ENCODE measurements around the gene UBE2J2.

Gene UBE2J2

DNA sequence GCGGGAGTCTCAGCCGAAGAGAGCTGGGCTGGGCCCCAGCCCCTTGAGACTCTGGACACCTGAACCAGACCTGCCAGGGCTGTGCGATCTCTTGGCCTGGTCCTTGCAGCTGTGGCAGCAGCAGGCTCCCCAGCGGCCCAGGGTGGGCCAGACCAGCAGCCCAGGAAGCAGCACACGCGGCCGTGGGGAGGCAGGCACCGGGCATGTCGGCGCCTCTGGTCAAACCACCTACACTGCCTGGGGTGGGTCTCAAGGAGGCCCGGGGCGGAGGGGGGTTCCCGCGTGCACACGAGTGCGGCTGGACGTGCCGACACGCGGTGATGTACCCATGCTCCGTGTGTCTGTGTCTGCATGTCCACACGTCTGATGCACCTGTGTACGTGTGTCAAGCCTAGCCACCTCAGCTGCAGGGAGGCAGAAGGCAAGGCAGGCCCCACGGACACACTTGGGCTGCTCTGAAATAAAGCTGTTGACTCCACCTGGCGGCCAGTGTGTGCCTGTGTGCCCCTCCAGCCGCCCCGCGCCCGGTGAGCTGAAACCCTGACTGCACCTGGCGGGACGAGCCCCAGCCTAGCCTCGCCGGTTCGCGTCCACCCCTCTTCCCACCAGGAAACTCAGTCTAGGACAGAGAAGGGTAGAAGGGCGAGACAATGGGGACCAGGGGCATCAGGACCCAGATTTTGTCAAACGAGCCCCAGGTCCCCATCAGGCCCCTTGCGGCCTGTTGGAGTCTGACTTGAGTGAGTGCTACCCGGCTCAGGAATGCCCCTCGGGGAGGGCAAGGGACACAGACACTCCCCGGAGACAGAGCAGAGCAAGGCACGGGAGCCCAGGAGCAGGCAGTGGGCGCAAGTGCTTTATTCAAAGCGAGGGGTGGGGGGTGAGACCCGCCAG, 18.1 kb upstream of the UBE2J2 start:
- Histone ChIP-seq H3K36me3 (ENCODE audit: control insufficient read depth, insufficient read depth, low read length) (peaks cover 8% of the 10 kb centered on the region), H3K4me3 (ENCODE audit: low read depth, low read length) (no peak overlapping the region), H3K27me3 (ENCODE audit: control insufficient read depth, insufficient read depth, low read length) (no peaks in the 10 kb centered on the region), H3K9ac (ENCODE audit: low read depth, low read length) (no peak overlapping the region), H3K4me1 (ENCODE audit: control insufficient read depth, insufficient read depth, low read length) (no peaks in the 10 kb centered on the region), H3K9me3 (ENCODE audit: control insufficient read depth, insufficient read depth, low read length) (no peaks in the 10 kb centered on the region)

DNA sequence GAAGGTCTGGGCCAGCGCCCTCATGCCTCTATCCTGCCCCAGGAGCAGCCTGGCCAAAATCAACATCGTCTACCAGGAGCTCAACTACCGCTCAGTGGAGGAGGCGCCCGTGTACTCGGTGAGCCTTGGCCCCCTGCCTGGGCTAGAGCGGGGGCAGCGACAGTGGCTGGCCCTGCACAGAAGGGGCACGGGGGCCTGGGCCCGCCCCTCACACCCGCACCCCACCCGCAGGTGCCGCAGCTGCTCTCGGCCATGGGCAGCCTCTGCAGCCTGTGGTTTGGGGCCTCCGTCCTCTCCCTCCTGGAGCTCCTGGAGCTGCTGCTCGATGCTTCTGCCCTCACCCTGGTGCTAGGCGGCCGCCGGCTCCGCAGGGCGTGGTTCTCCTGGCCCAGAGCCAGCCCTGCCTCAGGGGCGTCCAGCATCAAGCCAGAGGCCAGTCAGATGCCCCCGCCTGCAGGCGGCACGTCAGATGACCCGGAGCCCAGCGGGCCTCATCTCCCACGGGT, 17.4 kb upstream of the UBE2J2 start:
- H3K27me3 ChIP-seq (ENCODE audit: control insufficient read depth, insufficient read depth, low read length): no peaks in the 10 kb centered on the region
- no peaks in the 10 kb centered on the region for H3K9me3 ChIP-seq (ENCODE audit: control insufficient read depth, insufficient read depth, low read length)
- no peak overlapping the region for H3K9ac ChIP-seq (ENCODE audit: low read depth, low read length)
- no peak overlapping the region for H3K4me3 ChIP-seq (ENCODE audit: low read depth, low read length)
- H3K4me1 ChIP-seq (ENCODE audit: control insufficient read depth, insufficient read depth, low read length): no peaks in the 10 kb centered on the region
- peaks cover 6% of the 10 kb centered on the region for H3K36me3 ChIP-seq (ENCODE audit: control insufficient read depth, insufficient read depth, low read length)

DNA sequence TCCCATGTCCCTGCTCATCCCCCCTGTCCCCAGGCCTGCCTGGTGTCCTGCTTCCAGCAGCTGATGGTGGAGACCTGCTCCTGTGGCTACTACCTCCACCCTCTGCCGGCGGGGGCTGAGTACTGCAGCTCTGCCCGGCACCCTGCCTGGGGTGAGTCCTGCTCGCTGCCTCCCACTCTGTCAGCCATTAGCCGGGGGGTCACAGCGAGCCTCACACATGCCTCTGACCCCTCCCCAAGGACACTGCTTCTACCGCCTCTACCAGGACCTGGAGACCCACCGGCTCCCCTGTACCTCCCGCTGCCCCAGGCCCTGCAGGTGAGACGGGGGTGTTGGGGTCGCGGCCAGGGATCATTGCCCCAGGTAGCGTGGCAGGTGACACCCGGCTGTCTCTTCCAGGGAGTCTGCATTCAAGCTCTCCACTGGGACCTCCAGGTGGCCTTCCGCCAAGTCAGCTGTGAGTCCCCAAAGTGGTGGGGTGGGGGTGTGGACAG, 16.6 kb upstream of the UBE2J2 start:
- Histone ChIP-seq H3K4me1 (ENCODE audit: control insufficient read depth, insufficient read depth, low read length) (no peaks in the 10 kb centered on the region), H3K9ac (ENCODE audit: low read depth, low read length) (no peak overlapping the region), H3K4me3 (ENCODE audit: low read depth, low read length) (no peak overlapping the region), H3K36me3 (ENCODE audit: control insufficient read depth, insufficient read depth, low read length) (no peaks in the 10 kb centered on the region), H3K9me3 (ENCODE audit: control insufficient read depth, insufficient read depth, low read length) (no peaks in the 10 kb centered on the region), H3K27me3 (ENCODE audit: control insufficient read depth, insufficient read depth, low read length) (no peaks in the 10 kb centered on the region)

DNA sequence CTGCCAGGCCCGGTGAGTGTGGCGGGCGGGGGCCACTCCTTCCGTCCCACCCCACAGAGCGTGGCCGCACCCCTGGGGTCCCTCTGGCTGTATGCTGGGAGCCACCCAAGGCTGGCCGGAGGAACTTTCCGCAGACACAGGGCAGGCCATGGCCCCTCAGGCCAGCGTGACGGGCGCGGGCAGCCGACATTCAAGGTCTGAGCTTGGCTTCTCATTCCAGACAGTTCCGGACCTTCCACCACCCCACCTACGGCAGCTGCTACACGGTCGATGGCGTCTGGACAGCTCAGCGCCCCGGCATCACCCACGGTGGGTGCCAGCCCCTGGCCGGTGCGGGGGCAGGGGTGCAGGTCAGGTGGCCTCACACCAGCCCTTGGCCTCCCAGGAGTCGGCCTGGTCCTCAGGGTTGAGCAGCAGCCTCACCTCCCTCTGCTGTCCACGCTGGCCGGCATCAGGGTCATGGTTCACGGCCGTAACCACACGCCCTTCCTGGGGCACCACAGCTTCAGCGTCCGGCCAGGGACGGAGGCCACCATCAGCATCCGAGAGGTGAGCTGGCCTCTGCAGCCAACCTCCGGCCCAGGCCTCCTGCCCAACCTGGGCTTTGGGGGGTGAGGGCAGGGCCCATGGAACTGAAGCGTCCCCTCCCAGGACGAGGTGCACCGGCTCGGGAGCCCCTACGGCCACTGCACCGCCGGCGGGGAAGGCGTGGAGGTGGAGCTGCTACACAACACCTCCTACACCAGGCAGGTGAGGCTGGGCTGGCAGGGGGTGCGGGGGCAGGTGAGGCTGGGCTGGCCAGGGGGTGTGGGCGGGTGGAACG, 13.8 kb upstream of the UBE2J2 start:
- no peak overlapping the region for H3K9ac ChIP-seq (ENCODE audit: low read depth, low read length)
- no peaks in the 10 kb centered on the region for H3K27me3 ChIP-seq (ENCODE audit: control insufficient read depth, insufficient read depth, low read length)
- no peak overlapping the region for H3K4me3 ChIP-seq (ENCODE audit: low read depth, low read length)
- no peaks in the 10 kb centered on the region for H3K36me3 ChIP-seq (ENCODE audit: control insufficient read depth, insufficient read depth, low read length)
- H3K9me3 ChIP-seq (ENCODE audit: control insufficient read depth, insufficient read depth, low read length): no peaks in the 10 kb centered on the region
- H3K4me1 ChIP-seq (ENCODE audit: control insufficient read depth, insufficient read depth, low read length): no peaks in the 10 kb centered on the region

DNA sequence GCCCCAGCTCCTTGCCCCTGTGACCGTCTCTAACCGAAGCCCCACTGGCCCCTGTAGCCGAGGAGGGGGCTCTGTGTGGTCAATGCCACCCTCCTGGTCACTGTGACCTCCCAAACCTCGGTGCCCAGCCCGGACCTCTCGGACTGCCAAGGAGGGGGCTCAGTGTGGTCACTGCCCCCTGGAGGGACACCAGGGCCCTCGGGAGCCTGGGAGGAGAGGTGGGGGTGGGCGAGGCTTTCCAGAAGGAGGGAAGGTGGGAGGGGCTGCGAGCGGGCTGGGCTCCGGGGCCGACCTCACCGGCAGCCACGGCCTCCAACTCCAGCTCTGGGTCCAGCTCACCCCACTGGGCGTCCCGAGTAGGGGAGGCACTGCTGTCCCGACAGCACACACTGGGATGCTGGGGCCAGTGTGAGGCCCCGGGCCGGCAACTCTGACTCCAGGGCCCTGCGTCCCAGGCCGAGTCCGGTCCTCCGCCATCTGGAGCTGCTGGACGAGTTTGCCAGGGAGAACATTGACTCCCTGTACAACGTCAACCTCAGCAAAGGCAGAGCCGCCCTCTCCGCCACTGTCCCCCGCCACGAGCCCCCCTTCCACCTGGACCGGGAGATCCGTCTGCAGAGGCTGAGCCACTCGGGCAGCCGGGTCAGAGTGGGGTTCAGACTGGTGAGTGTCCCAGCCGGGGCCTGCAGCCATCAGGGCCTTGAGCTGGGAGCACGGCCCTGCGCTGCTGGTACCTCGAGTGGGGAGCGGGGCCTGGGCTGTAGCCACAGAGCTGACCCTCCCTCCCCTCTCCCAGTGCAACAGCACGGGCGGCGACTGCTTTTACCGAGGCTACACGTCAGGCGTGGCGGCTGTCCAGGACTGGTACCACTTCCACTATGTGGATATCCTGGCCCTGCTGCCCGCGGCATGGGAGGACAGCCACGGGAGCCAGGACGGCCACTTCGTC, 12.9 kb upstream of the UBE2J2 start:
- Histone ChIP-seq H3K4me1 (ENCODE audit: control insufficient read depth, insufficient read depth, low read length) (no peaks in the 10 kb centered on the region), H3K4me3 (ENCODE audit: low read depth, low read length) (no peak overlapping the region), H3K36me3 (ENCODE audit: control insufficient read depth, insufficient read depth, low read length) (no peaks in the 10 kb centered on the region), H3K9me3 (ENCODE audit: control insufficient read depth, insufficient read depth, low read length) (no peaks in the 10 kb centered on the region), H3K27me3 (ENCODE audit: control insufficient read depth, insufficient read depth, low read length) (no peaks in the 10 kb centered on the region), H3K9ac (ENCODE audit: low read depth, low read length) (no peak overlapping the region)

DNA sequence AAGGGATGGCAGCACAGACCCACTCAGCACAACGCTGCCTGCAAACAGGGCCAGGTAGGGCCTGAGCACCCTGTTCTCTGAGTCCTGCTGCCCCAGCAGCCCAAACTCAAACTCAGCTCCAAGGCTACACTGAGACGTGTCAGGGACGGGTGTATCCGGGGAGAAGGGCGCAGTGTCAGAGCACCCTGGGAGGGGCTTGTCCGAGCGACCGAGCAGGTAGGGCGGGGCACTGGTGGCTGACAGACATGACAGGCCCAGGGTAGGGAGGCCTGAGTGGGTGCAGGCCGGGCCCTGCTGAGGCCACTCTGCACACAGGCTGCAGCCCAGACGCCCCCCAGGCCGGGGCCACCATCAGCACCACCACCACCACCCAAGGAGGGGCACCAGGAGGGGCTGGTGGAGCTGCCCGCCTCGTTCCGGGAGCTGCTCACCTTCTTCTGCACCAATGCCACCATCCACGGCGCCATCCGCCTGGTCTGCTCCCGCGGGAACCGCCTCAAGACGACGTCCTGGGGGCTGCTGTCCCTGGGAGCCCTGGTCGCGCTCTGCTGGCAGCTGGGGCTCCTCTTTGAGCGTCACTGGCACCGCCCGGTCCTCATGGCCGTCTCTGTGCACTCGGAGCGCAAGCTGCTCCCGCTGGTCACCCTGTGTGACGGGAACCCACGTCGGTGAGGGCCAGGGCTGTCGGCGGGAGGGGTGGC, 12.1 kb upstream of the UBE2J2 start:
- no peaks in the 10 kb centered on the region for H3K36me3 ChIP-seq (ENCODE audit: control insufficient read depth, insufficient read depth, low read length)
- H3K4me3 ChIP-seq (ENCODE audit: low read depth, low read length): no peak overlapping the region
- no peaks in the 10 kb centered on the region for H3K4me1 ChIP-seq (ENCODE audit: control insufficient read depth, insufficient read depth, low read length)
- H3K9ac ChIP-seq (ENCODE audit: low read depth, low read length): no peak overlapping the region
- no peaks in the 10 kb centered on the region for H3K9me3 ChIP-seq (ENCODE audit: control insufficient read depth, insufficient read depth, low read length)
- no peaks in the 10 kb centered on the region for H3K27me3 ChIP-seq (ENCODE audit: control insufficient read depth, insufficient read depth, low read length)

DNA sequence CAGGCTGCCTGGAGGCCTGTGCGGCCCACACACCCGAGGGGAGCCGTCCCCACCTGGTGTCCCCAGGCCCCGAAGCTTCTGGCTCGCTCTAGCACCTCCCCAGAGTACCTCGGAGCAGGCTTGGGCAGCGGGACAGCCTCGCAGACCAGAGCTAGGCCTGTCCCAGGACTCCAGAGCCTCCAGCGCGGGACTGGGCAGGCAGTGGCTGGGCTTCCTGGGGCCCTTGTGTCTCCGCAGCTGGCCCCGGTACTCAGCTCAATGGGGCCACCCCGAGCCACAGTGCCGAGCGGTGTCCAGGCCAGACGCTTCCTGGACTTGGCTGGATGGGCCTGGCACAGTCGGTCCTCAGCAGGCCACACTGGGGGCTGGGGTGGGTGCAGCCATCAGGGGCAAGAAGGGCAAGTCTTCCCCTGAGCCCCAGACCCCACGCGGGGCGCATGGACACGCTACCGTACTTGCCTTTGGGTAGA, 11.5 kb upstream of the UBE2J2 start:
- H3K4me3 ChIP-seq (ENCODE audit: low read depth, low read length): no peak overlapping the region
- H3K9me3 ChIP-seq (ENCODE audit: control insufficient read depth, insufficient read depth, low read length): no peaks in the 10 kb centered on the region
- no peaks in the 10 kb centered on the region for H3K4me1 ChIP-seq (ENCODE audit: control insufficient read depth, insufficient read depth, low read length)
- H3K9ac ChIP-seq (ENCODE audit: low read depth, low read length): no peak overlapping the region
- no peaks in the 10 kb centered on the region for H3K27me3 ChIP-seq (ENCODE audit: control insufficient read depth, insufficient read depth, low read length)
- no peaks in the 10 kb centered on the region for H3K36me3 ChIP-seq (ENCODE audit: control insufficient read depth, insufficient read depth, low read length)

DNA sequence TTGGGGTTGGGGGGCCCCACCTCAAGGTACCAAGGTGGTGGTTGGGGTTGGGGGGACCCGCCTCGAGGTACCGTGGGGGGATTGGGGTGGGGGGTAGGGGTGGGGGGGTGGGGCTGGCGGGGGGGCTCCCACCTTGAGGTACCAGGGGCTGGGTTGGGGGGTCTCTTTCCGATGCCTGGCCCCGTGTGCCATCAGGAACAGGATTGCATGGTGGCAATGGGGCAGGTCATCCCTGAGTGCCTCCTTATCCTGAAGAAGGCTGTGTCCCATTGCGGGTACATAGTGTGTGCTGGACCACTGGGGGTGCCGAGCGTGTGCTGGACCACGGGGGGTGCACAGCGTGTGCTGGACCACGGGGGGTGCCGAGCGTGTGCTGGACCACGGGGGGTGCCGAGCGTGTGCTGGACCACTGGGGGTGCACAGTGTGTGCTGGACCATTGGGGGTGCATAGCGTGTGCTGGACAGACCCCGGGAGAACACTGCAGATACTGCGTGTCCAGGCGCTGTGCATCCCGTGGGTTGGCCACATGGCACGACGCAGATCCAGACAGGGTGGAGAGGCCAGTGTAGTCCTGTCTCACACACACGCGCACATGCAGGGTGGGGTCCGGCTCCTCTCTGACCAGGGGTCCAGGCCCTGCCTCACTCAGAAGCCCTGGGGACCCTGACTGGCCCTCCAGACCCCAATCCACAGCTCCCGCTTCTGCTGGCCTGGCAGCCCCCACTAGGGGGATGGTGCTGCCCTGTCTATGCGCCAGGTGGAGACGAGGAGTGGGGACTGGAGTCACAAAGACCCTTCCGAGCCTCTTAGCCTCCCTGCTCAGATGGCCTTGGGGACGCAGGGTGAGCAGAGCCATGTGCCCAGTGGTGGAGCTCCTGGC, 10.8 kb upstream of the UBE2J2 start:
- Histone ChIP-seq H3K9me3 (ENCODE audit: control insufficient read depth, insufficient read depth, low read length) (no peaks in the 10 kb centered on the region), H3K4me1 (ENCODE audit: control insufficient read depth, insufficient read depth, low read length) (no peaks in the 10 kb centered on the region), H3K4me3 (ENCODE audit: low read depth, low read length) (no peak overlapping the region), H3K36me3 (ENCODE audit: control insufficient read depth, insufficient read depth, low read length) (no peaks in the 10 kb centered on the region), H3K9ac (ENCODE audit: low read depth, low read length) (no peak overlapping the region), H3K27me3 (ENCODE audit: control insufficient read depth, insufficient read depth, low read length) (no peaks in the 10 kb centered on the region)

DNA sequence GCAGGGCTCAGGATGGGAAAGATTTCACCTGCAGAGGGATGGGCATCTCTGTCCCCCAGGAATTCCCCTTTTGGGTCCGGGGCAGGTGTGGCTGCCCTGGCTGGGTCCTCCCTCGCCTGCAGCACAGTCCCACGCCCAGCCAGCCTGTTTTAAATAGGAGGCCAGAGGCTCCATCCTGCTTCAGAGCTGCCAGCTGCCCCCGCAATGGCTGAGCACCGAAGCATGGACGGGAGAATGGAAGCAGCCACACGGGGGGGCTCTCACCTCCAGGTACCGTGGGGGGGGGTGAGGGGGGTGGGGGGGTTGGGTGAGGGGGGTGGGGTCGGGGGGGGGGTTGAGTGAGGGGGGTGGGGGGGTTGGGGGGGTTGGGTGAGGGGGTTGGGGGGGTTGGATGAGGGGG, 10.2 kb upstream of the UBE2J2 start:
- no peak overlapping the region for H3K4me3 ChIP-seq (ENCODE audit: low read depth, low read length)
- no peaks in the 10 kb centered on the region for H3K4me1 ChIP-seq (ENCODE audit: control insufficient read depth, insufficient read depth, low read length)
- no peaks in the 10 kb centered on the region for H3K27me3 ChIP-seq (ENCODE audit: control insufficient read depth, insufficient read depth, low read length)
- H3K9me3 ChIP-seq (ENCODE audit: control insufficient read depth, insufficient read depth, low read length): no peaks in the 10 kb centered on the region
- no peaks in the 10 kb centered on the region for H3K36me3 ChIP-seq (ENCODE audit: control insufficient read depth, insufficient read depth, low read length)
- H3K9ac ChIP-seq (ENCODE audit: low read depth, low read length): no peak overlapping the region

DNA sequence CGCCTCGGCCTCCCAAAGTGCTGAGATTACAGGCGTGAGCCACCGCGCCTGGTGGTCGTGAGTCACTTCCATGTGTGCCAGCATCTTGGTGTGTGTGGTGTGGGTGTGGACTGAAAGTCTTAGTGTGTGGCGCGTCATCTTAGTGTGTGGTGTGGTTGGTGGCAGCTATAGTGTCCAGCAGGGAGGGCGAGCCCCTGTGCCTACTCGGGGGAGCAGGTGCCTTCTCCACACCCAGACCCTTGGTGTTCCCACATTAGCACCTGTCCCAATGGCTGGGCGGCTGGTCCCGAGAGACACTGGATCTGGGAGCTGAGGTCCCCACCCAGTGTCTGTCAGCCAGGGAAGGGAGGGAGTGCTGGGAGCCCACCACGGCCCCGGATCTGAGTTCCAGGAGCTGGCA, 9.3 kb upstream of the UBE2J2 start:
- no peaks in the 10 kb centered on the region for H3K36me3 ChIP-seq (ENCODE audit: control insufficient read depth, insufficient read depth, low read length)
- H3K9me3 ChIP-seq (ENCODE audit: control insufficient read depth, insufficient read depth, low read length): no peaks in the 10 kb centered on the region
- no peaks in the 10 kb centered on the region for H3K4me1 ChIP-seq (ENCODE audit: control insufficient read depth, insufficient read depth, low read length)
- no peak overlapping the region for H3K9ac ChIP-seq (ENCODE audit: low read depth, low read length)
- H3K27me3 ChIP-seq (ENCODE audit: control insufficient read depth, insufficient read depth, low read length): no peaks in the 10 kb centered on the region
- no peak overlapping the region for H3K4me3 ChIP-seq (ENCODE audit: low read depth, low read length)
